ENCODE results near the gene PRSS53.

GRCh38 chr16:31063495-31063842, 25.3 kb downstream of the PRSS53 start:
- no peak for TF ChIP-seq CTCF (IDR thresholded peaks at IDR 0.05)
- TF ChIP-seq POLR2A (IDR thresholded peaks at IDR 0.05): no peak
